Skeletal muscle satellite cell (primary cell): ENCODE measurements around the gene SLC2A2. TPM values are rescaled to one million over a fixed set of nuclear protein-coding genes. Genes with fewer than 3 reads are reported as not detected.

Experiments
- H3K27me3 ChIP-seq: 2 replicates; pipeline ENCODE4 v1.7.0; 2013; ENCODE audit warnings: low read length; ENCODE audit not compliant: control insufficient read depth, insufficient read depth
- H3K36me3 ChIP-seq: 2 replicates; pipeline ENCODE4 v1.7.0; 2013; ENCODE audit warnings: mild to moderate bottlenecking, control low read depth, low read length; ENCODE audit not compliant: insufficient read depth
- H3K4me1 ChIP-seq: 2 replicates; pipeline ENCODE4 v1.7.0; 2013; ENCODE audit warnings: low read length; ENCODE audit not compliant: control insufficient read depth, insufficient read depth
- H3K4me2 ChIP-seq: 2 replicates; pipeline ENCODE4 v1.7.0; 2013; ENCODE audit warnings: mild to moderate bottlenecking, low read length
- H3K4me3 ChIP-seq: 2 replicates; pipeline ENCODE4 v1.7.0; 2013; ENCODE audit warnings: low read length
- H3K9ac ChIP-seq: 2 replicates; pipeline ENCODE4 v1.7.0; 2013; ENCODE audit warnings: mild to moderate bottlenecking, low read depth, low read length, moderate library complexity
- H3K9me3 ChIP-seq: replicated peaks from 2 replicates; pipeline ENCODE4 v1.7.0; 2013; ENCODE audit warnings: mild to moderate bottlenecking, control low read depth, low read length
- small RNA-seq: library from RNA; depleted of rRNA; stranded (forward); fragments of <200 nt; gene quantifications from one replicate; pipeline ENCODE3, GENCODE V24; 2012

SLC2A2 gene

GRCh38 chr3:170949211-170949610, 77.3 kb downstream of the SLC2A2 start:
- Histone ChIP-seq H3K4me2 (no peak overlapping the region), H3K9me3 (no peaks in the 10 kb centered on the region), H3K4me1 (no peaks in the 10 kb centered on the region), H3K9ac (no peak overlapping the region), H3K27me3 (peaks cover 19% of the 10 kb centered on the region), H3K4me3 (no peak overlapping the region), H3K36me3 (no peaks in the 10 kb centered on the region)

DNA sequence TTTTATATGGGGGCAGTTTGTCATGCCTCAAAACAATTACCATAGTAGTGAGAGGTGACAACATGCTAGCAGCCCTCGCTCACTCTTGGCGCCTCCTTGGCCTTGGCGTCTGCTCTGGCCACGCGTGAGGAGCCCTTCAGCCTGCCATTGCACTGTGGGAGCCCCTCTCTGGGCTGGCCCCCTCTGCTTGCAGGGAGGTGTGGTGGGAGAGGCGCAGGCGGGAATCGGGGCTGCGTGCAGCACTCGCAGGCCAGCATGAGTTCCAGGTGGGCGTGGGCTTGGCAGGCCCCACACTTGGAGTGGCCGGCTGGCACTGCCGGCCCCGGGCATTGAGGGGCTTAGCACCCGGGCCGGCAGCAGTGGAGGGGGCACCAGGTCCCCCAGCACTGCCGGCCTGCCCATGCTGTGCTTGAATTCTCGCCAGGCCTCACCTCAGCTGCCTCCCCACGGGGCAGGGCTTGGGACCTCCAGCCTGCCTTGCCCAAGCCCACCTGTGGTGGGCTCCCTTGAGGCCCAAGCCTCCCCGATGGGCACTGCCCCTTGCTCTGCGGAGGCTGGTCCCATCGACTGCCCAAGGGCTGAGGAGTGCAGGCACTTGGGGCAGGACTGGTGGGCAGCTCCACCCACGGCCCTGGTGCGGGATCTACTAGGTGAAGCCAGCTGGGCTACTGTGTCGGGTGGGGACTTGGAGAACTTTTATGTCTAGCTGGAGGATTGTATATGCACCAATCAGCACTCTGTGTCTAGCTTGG, 79.3 kb downstream of the SLC2A2 start:
- H3K4me1 ChIP-seq = no peaks in the 10 kb centered on the region
- H3K36me3 ChIP-seq = no peaks in the 10 kb centered on the region
- H3K4me2 ChIP-seq = no peak overlapping the region
- no peaks in the 10 kb centered on the region for H3K9me3 ChIP-seq
- no peak overlapping the region for H3K4me3 ChIP-seq
- no peak overlapping the region for H3K9ac ChIP-seq
- H3K27me3 ChIP-seq = peaks cover 7% of the 10 kb centered on the region

Small RNA genes within 50 kb of the gene (small RNA-seq; reads per million reads assigned to genes)
- not detected for gene RNU1-70P
